HAP-1 (cell line): ENCODE data around the gene ANKRD11.
"Not testable (repeated sequence)": the region's sequence is repeated elsewhere in the genome, so short reads cannot be mapped to it uniquely, and the experiment has no call there.

Source experiments
- DNase-seq, 2 experiments: peaks; one replicate each; pipeline ENCODE4 v3.0.0-alpha.2; 2016 to 2020; ENCODE audit warnings: low spot score in 2 of 2
- H3K27me3 ChIP-seq: fragments of 250-450 bp; sonication (Bioruptor Pico); 2 replicates; pipeline ENCODE4 v1.5.1; 2020; ENCODE audit warnings: low read depth, mild to moderate bottlenecking, moderate library complexity
- H3K36me3 ChIP-seq: fragments of 250-450 bp; sonication (Bioruptor Pico); replicated peaks from 2 replicates; pipeline ENCODE4 v1.5.1; 2020; ENCODE audit warnings: mild to moderate bottlenecking
- H3K4me1 ChIP-seq: fragments of 250-450 bp; sonication (Bioruptor Pico); 2 replicates; pipeline ENCODE4 v1.5.1; 2020; ENCODE audit warnings: mild to moderate bottlenecking
- H3K4me3 ChIP-seq: fragments of 250-450 bp; sonication (Bioruptor Pico); 2 replicates; pipeline ENCODE4 v1.5.1; 2020; ENCODE audit warnings: mild to moderate bottlenecking, moderate library complexity
- H3K9me3 ChIP-seq: fragments of 250-450 bp; sonication (Bioruptor Pico); 2 replicates; pipeline ENCODE4 v1.5.1; 2020; ENCODE audit warnings: mild to moderate bottlenecking, moderate library complexity
- in situ Hi-C: fragments of 300-500 bp; cut with MboI; formaldehyde crosslinking; loops from 3 replicates; pipeline ENCODE4 v1.14.3; 2020; ENCODE audit warnings: low sequenced_read_pairs, inconsistent platforms, mixed read lengths

ANKRD11 gene

GRCh38 chr16:89313583-89313982, 176.8 kb downstream of the ANKRD11 start:
- no peak overlapping the region for H3K4me3 ChIP-seq
- peaks cover 42% of the 10 kb centered on the region for H3K36me3 ChIP-seq
- no peaks in the 10 kb centered on the region for H3K9me3 ChIP-seq
- no peak for DNase-seq
- H3K27me3 ChIP-seq = no peaks in the 10 kb centered on the region
- in situ Hi-C loops = no loop called here
- no peaks in the 10 kb centered on the region for H3K4me1 ChIP-seq

GRCh38 chr16:89312598-89313299, 177.6 kb downstream of the ANKRD11 start:
- DNase-seq = no peak
- in situ Hi-C loops = no loop called here
- Histone ChIP-seq H3K4me1 (no peaks in the 10 kb centered on the region), H3K36me3 (peaks cover 45% of the 10 kb centered on the region), H3K27me3 (no peaks in the 10 kb centered on the region), H3K9me3 (no peaks in the 10 kb centered on the region), H3K4me3 (no peak overlapping the region)

- Histone ChIP-seq H3K36me3 (peaks cover 42% of the 10 kb centered on the region), H3K9me3 (no peaks in the 10 kb centered on the region), H3K4me3 (no peak overlapping the region), H3K4me1 (no peaks in the 10 kb centered on the region), H3K27me3 (no peaks in the 10 kb centered on the region)
- in situ Hi-C loops = no loop called here
- DNase-seq = no peak
Observed at GRCh38 chr16:89312194-89312593, 178.2 kb downstream of the ANKRD11 start.

- peaks cover 36% of the 10 kb centered on the region for H3K36me3 ChIP-seq
- in situ Hi-C loops = no loop called here
- H3K4me3 ChIP-seq = no peak overlapping the region
- H3K9me3 ChIP-seq = no peaks in the 10 kb centered on the region
- no peaks in the 10 kb centered on the region for H3K4me1 ChIP-seq
- H3K27me3 ChIP-seq = no peaks in the 10 kb centered on the region
- DNase-seq = no peak
Observed at GRCh38 chr16:89311636-89312035, 178.7 kb downstream of the ANKRD11 start.

GRCh38 chr16:89309438-89310122, 180.8 kb downstream of the ANKRD11 start:
- DNase-seq = no peak
- in situ Hi-C loops = no loop called here
- Histone ChIP-seq H3K9me3 (no peaks in the 10 kb centered on the region), H3K27me3 (no peaks in the 10 kb centered on the region), H3K36me3 (peaks cover 36% of the 10 kb centered on the region), H3K4me3 (no peak overlapping the region), H3K4me1 (no peaks in the 10 kb centered on the region)

GRCh38 chr16:89308391-89309333, 181.7 kb downstream of the ANKRD11 start:
- Histone ChIP-seq H3K4me3 (no peak overlapping the region), H3K9me3 (no peaks in the 10 kb centered on the region), H3K4me1 (no peaks in the 10 kb centered on the region), H3K36me3 (peaks cover 39% of the 10 kb centered on the region), H3K27me3 (no peaks in the 10 kb centered on the region)
- peak in 1 of 2 experiments; percentile 45 for DNase-seq
- in situ Hi-C loops = no loop called here

- Histone ChIP-seq H3K27me3 (no peaks in the 10 kb centered on the region), H3K36me3 (peaks cover 43% of the 10 kb centered on the region), H3K4me1 (no peaks in the 10 kb centered on the region), H3K4me3 (no peak overlapping the region), H3K9me3 (no peaks in the 10 kb centered on the region)
- DNase-seq = no peak
- in situ Hi-C loops = no loop called here
Observed at GRCh38 chr16:89307421-89307805, 182.9 kb downstream of the ANKRD11 start.

- in situ Hi-C loops, H3K4me1 ChIP-seq, H3K9me3 ChIP-seq, DNase-seq, H3K4me3 ChIP-seq, H3K27me3 ChIP-seq: not testable (repeated sequence)
- peaks cover 38% of the 10 kb centered on the region for H3K36me3 ChIP-seq
Observed at GRCh38 chr16:89306457-89307420, 183.6 kb downstream of the ANKRD11 start.

- Histone ChIP-seq H3K27me3 (no peaks in the 10 kb centered on the region), H3K36me3 (peaks cover 36% of the 10 kb centered on the region), H3K9me3 (no peaks in the 10 kb centered on the region), H3K4me1 (no peaks in the 10 kb centered on the region), H3K4me3 (no peak overlapping the region)
- in situ Hi-C loops = no loop called here
- no peak for DNase-seq
Observed at GRCh38 chr16:89304941-89305705, 185.2 kb downstream of the ANKRD11 start.

- no peak overlapping the region for H3K4me3 ChIP-seq
- in situ Hi-C loops = no loop called here
- DNase-seq = no peak
- H3K36me3 ChIP-seq = peaks cover 36% of the 10 kb centered on the region
- no peaks in the 10 kb centered on the region for H3K4me1 ChIP-seq
- H3K9me3 ChIP-seq = no peaks in the 10 kb centered on the region
- H3K27me3 ChIP-seq = no peaks in the 10 kb centered on the region
Observed at GRCh38 chr16:89304181-89304851, 186.0 kb downstream of the ANKRD11 start.

- H3K36me3 ChIP-seq = peaks cover 36% of the 10 kb centered on the region
Observed at GRCh38 chr16:89303617-89304016, 186.7 kb downstream of the ANKRD11 start.

GRCh38 chr16:89300976-89301360, 189.4 kb downstream of the ANKRD11 start:
- Histone ChIP-seq H3K4me3 (no peak overlapping the region), H3K9me3 (no peaks in the 10 kb centered on the region), H3K4me1 (no peaks in the 10 kb centered on the region), H3K27me3 (no peaks in the 10 kb centered on the region), H3K36me3 (peaks cover 50% of the 10 kb centered on the region)
- DNase-seq = no peak
- in situ Hi-C loops = no loop called here

More at GRCh38 chr16:89303617-89304016, 186.7 kb downstream of the ANKRD11 start:
- H3K4me3 ChIP-seq = no peak overlapping the region
- no peak for DNase-seq
- no peaks in the 10 kb centered on the region for H3K9me3 ChIP-seq
- in situ Hi-C loops = no loop called here
- H3K27me3 ChIP-seq = no peaks in the 10 kb centered on the region
- H3K4me1 ChIP-seq = no peaks in the 10 kb centered on the region
